OCI-LY3 (cell line): ENCODE measurements around the gene PTPRJ.

Experiments used
- CTCF ChIP-seq: fragments of 200-600, 300-600 bp; sonication (generic); IDR thresholded peaks from 2 replicates; pipeline ENCODE4 v1.5.1; 2014; ENCODE audit warnings: antibody characterized with exemption, low read length, low read depth
- EZH2phosphoT487 ChIP-seq: fragments of 200-600 bp; shearing (Covaris generic); IDR thresholded peaks from 2 replicates; pipeline ENCODE4 v1.6.1; 2018; ENCODE audit warnings: antibody characterized with exemption, mixed run types, low read depth

- TF ChIP-seq CTCF = no peak
- TF ChIP-seq EZH2phosphoT487 = no peak
Observed at GRCh38 chr11:47986742-47987141, 6.4 kb downstream of the PTPRJ start.
